ENCODE results near the gene HPCAL1.

HPCAL1 gene

GRCh38 chr2:10425699-10426098 lies 123.0 kb downstream of the HPCAL1 start:
- H2AFZ ChIP-seq (ENCODE audit: insufficient read depth, low read length, poor library complexity), result no peak overlapping the region

GRCh38 chr2:10426726-10427617 lies 124.3 kb downstream of the HPCAL1 start:
- H3K14ac ChIP-seq (ENCODE audit: low read length), result no peak overlapping the region
- no peak overlapping the region for H4K8ac ChIP-seq (ENCODE audit: low read depth, low read length)
- H3K4me2 ChIP-seq (ENCODE audit: low read length), result no peak overlapping the region
- H3K23ac ChIP-seq (ENCODE audit: low read length), result no peak overlapping the region
- no peak overlapping the region for H3K4me3 ChIP-seq (ENCODE audit: low read depth, low read length)
- no peaks in the 10 kb centered on the region for H3K4me1 ChIP-seq (ENCODE audit: control insufficient read depth in 1 of 2, insufficient read depth in 2 of 2, low read length in 2 of 2)
- H4K12ac ChIP-seq (ENCODE audit: low read depth, low read length), result no peak overlapping the region
- no peak for DNase-seq
- no peaks in the 10 kb centered on the region for H3K79me1 ChIP-seq (ENCODE audit: low read length)
- H3K9ac ChIP-seq (ENCODE audit: low read length), result no peak overlapping the region
- WGBS (ENCODE audit: extremely low coverage, insufficient coverage, insufficient read length), result no CpG with 5 or more reads among the region's 40 CpGs
- no peaks in the 10 kb centered on the region for H3K79me2 ChIP-seq (ENCODE audit: control insufficient read depth, insufficient read depth, low read length, poor library complexity)
- no peak overlapping the region for H2BK12ac ChIP-seq (ENCODE audit: low read length)
- no peak overlapping the region for H3K18ac ChIP-seq (ENCODE audit: low read length)
- no peak overlapping the region for H2BK120ac ChIP-seq (ENCODE audit: insufficient read depth, low read length, poor library complexity)
- no peaks in the 10 kb centered on the region for H3K27me3 ChIP-seq (ENCODE audit: insufficient read depth, low read length)
- H2AFZ ChIP-seq (ENCODE audit: insufficient read depth, low read length, poor library complexity), result no peak overlapping the region
- no peaks in the 10 kb centered on the region for H3K9me3 ChIP-seq (ENCODE audit: insufficient read depth, low read depth, low read length)
- no peak overlapping the region for H3K27ac ChIP-seq (ENCODE audit: low read depth, low read length)
- H4K91ac ChIP-seq (ENCODE audit: low read depth, low read length), result no peak overlapping the region
- H3K36me3 ChIP-seq (ENCODE audit: control insufficient read depth in 1 of 2, insufficient read depth in 2 of 2, low read length in 2 of 2), result peaks cover 6 to 9% of the 10 kb centered on the region in 2 experiments
- H3K4ac ChIP-seq (ENCODE audit: low read depth, low read length), result no peak overlapping the region
- H2BK5ac ChIP-seq (ENCODE audit: low read depth, low read length, poor library complexity), result no peak overlapping the region
- H2AK5ac ChIP-seq (ENCODE audit: low read length), result no peak overlapping the region

More at GRCh38 chr2:10425699-10426098, 123.0 kb downstream of the HPCAL1 start:
- Histone ChIP-seq H4K12ac (ENCODE audit: low read depth, low read length) (no peak overlapping the region), H4K8ac (ENCODE audit: low read depth, low read length) (no peak overlapping the region), H2BK12ac (ENCODE audit: low read length) (no peak overlapping the region), H3K36me3 (ENCODE audit: control insufficient read depth in 1 of 2, insufficient read depth in 2 of 2, low read length in 2 of 2) (peaks cover 6 to 9% of the 10 kb centered on the region in 2 experiments), H3K79me1 (ENCODE audit: low read length) (no peaks in the 10 kb centered on the region), H2BK5ac (ENCODE audit: low read depth, low read length, poor library complexity) (no peak overlapping the region), H3K23ac (ENCODE audit: low read length) (no peak overlapping the region), H3K4me1 (ENCODE audit: control insufficient read depth in 1 of 2, insufficient read depth in 2 of 2, low read length in 2 of 2) (no peaks in the 10 kb centered on the region), H3K27me3 (ENCODE audit: insufficient read depth, low read length) (no peaks in the 10 kb centered on the region), H3K4ac (ENCODE audit: low read depth, low read length) (no peak overlapping the region), H3K9ac (ENCODE audit: low read length) (no peak overlapping the region), H3K79me2 (ENCODE audit: control insufficient read depth, insufficient read depth, low read length, poor library complexity) (no peaks in the 10 kb centered on the region), H3K14ac (ENCODE audit: low read length) (no peak overlapping the region), H3K9me3 (ENCODE audit: insufficient read depth, low read depth, low read length) (no peaks in the 10 kb centered on the region), H4K91ac (ENCODE audit: low read depth, low read length) (no peak overlapping the region), H3K4me3 (ENCODE audit: low read depth, low read length) (no peak overlapping the region), H3K27ac (ENCODE audit: low read depth, low read length) (no peak overlapping the region), H2AK5ac (ENCODE audit: low read length) (no peak overlapping the region), H3K18ac (ENCODE audit: low read length) (no peak overlapping the region), H2BK120ac (ENCODE audit: insufficient read depth, low read length, poor library complexity) (no peak overlapping the region), H3K4me2 (ENCODE audit: low read length) (no peak overlapping the region)
- DNase-seq, result no peak
- no CpG with 5 or more reads among the region's 10 CpGs for WGBS (ENCODE audit: extremely low coverage, insufficient coverage, insufficient read length)

- Histone ChIP-seq H3K4ac (ENCODE audit: low read depth, low read length) (no peak overlapping the region), H4K91ac (ENCODE audit: low read depth, low read length) (no peak overlapping the region), H3K9me3 (ENCODE audit: insufficient read depth, low read depth, low read length) (no peaks in the 10 kb centered on the region), H3K4me1 (ENCODE audit: control insufficient read depth in 1 of 2, insufficient read depth in 2 of 2, low read length in 2 of 2) (no peaks in the 10 kb centered on the region), H2BK120ac (ENCODE audit: insufficient read depth, low read length, poor library complexity) (no peak overlapping the region), H3K23ac (ENCODE audit: low read length) (no peak overlapping the region), H4K12ac (ENCODE audit: low read depth, low read length) (no peak overlapping the region), H2BK12ac (ENCODE audit: low read length) (no peak overlapping the region), H3K79me2 (ENCODE audit: control insufficient read depth, insufficient read depth, low read length, poor library complexity) (no peaks in the 10 kb centered on the region), H4K8ac (ENCODE audit: low read depth, low read length) (no peak overlapping the region), H3K4me2 (ENCODE audit: low read length) (no peak overlapping the region), H3K27ac (ENCODE audit: low read depth, low read length) (no peak overlapping the region), H3K14ac (ENCODE audit: low read length) (no peak overlapping the region), H3K36me3 (ENCODE audit: control insufficient read depth in 1 of 2, insufficient read depth in 2 of 2, low read length in 2 of 2) (peaks cover 6 to 9% of the 10 kb centered on the region in 2 experiments), H2BK5ac (ENCODE audit: low read depth, low read length, poor library complexity) (no peak overlapping the region), H2AFZ (ENCODE audit: insufficient read depth, low read length, poor library complexity) (no peak overlapping the region), H3K18ac (ENCODE audit: low read length) (no peak overlapping the region), H3K79me1 (ENCODE audit: low read length) (no peaks in the 10 kb centered on the region), H2AK5ac (ENCODE audit: low read length) (no peak overlapping the region), H3K9ac (ENCODE audit: low read length) (no peak overlapping the region), H3K27me3 (ENCODE audit: insufficient read depth, low read length) (no peaks in the 10 kb centered on the region), H3K4me3 (ENCODE audit: low read depth, low read length) (no peak overlapping the region)
- DNase-seq, result no peak
- WGBS (ENCODE audit: extremely low coverage, insufficient coverage, insufficient read length), result no CpG with 5 or more reads among the region's 17 CpGs
Observed at GRCh38 chr2:10427618-10427949, 124.9 kb downstream of the HPCAL1 start.

GRCh38 chr2:10428355-10428754 lies 125.7 kb downstream of the HPCAL1 start:
- Histone ChIP-seq H3K27ac (ENCODE audit: low read depth, low read length) (no peak overlapping the region), H3K4me1 (ENCODE audit: control insufficient read depth in 1 of 2, insufficient read depth in 2 of 2, low read length in 2 of 2) (no peaks in the 10 kb centered on the region), H2BK12ac (ENCODE audit: low read length) (no peak overlapping the region), H3K4me3 (ENCODE audit: low read depth, low read length) (no peak overlapping the region), H3K9me3 (ENCODE audit: insufficient read depth, low read depth, low read length) (peaks cover 3% of the 10 kb centered on the region), H3K79me1 (ENCODE audit: low read length) (no peaks in the 10 kb centered on the region), H3K4ac (ENCODE audit: low read depth, low read length) (no peak overlapping the region), H3K36me3 (ENCODE audit: control insufficient read depth in 1 of 2, insufficient read depth in 2 of 2, low read length in 2 of 2) (peaks cover 2 to 4% of the 10 kb centered on the region in 2 experiments), H3K79me2 (ENCODE audit: control insufficient read depth, insufficient read depth, low read length, poor library complexity) (no peaks in the 10 kb centered on the region), H3K27me3 (ENCODE audit: insufficient read depth, low read length) (no peaks in the 10 kb centered on the region), H3K14ac (ENCODE audit: low read length) (no peak overlapping the region), H4K12ac (ENCODE audit: low read depth, low read length) (no peak overlapping the region), H4K91ac (ENCODE audit: low read depth, low read length) (no peak overlapping the region), H3K23ac (ENCODE audit: low read length) (no peak overlapping the region), H2AK5ac (ENCODE audit: low read length) (no peak overlapping the region), H2BK5ac (ENCODE audit: low read depth, low read length, poor library complexity) (no peak overlapping the region), H3K18ac (ENCODE audit: low read length) (no peak overlapping the region), H4K8ac (ENCODE audit: low read depth, low read length) (no peak overlapping the region), H2BK120ac (ENCODE audit: insufficient read depth, low read length, poor library complexity) (no peak overlapping the region), H3K4me2 (ENCODE audit: low read length) (no peak overlapping the region), H2AFZ (ENCODE audit: insufficient read depth, low read length, poor library complexity) (no peak overlapping the region), H3K9ac (ENCODE audit: low read length) (no peak overlapping the region)
- WGBS (ENCODE audit: extremely low coverage, insufficient coverage, insufficient read length), result no CpG with 5 or more reads among the region's 8 CpGs
- no peak for DNase-seq
